ENCODE data around the gene HORMAD2. TPM values are rescaled to one million over a fixed set of nuclear protein-coding genes. Genes with fewer than 3 reads are reported as not detected.

Gene HORMAD2
- total RNA-seq, 1 donor from 2014 or later = not detected

- Mint-ChIP-seq H3K9me3 (peaks cover 9% of the 10 kb centered on the region), H3K27me3 (ENCODE audit: low read depth) (peaks cover 19% of the 10 kb centered on the region), H3K27ac (no peak overlapping the region), H3K4me1 (peaks cover 18% of the 10 kb centered on the region), H3K4me3 (no peak overlapping the region), H3K36me3 (no peaks in the 10 kb centered on the region)
- no peak for TF ChIP-seq CTCF (IDR thresholded peaks at IDR 0.05; ENCODE audit: unreplicated experiment)
- DNase-seq (ENCODE audit: low spot score in 2 of 2, unreplicated experiment in 2 of 2) = no peak
Measured at GRCh38 chr22:30073743-30074142, 6.5 kb upstream of the HORMAD2 start.

GRCh38 chr22:30074147-30074546 is 6.1 kb upstream of the HORMAD2 start:
- H3K27me3 Mint-ChIP-seq (ENCODE audit: low read depth) = peaks cover 19% of the 10 kb centered on the region
- no peak overlapping the region for H3K4me3 Mint-ChIP-seq

GRCh38 chr22:30074994-30075393 is 5.3 kb upstream of the HORMAD2 start:
- H3K9me3 Mint-ChIP-seq = peaks cover 4% of the 10 kb centered on the region
- H3K27ac Mint-ChIP-seq = no peak overlapping the region
- no peak for TF ChIP-seq CTCF (IDR thresholded peaks at IDR 0.05; ENCODE audit: unreplicated experiment)
- H3K4me3 Mint-ChIP-seq = no peak overlapping the region
- no peaks in the 10 kb centered on the region for H3K36me3 Mint-ChIP-seq
- peaks cover 22% of the 10 kb centered on the region for H3K4me1 Mint-ChIP-seq
- H3K27me3 Mint-ChIP-seq (ENCODE audit: low read depth) = peaks cover 19% of the 10 kb centered on the region
- DNase-seq (ENCODE audit: low spot score in 2 of 2, unreplicated experiment in 2 of 2) = no peak

More at GRCh38 chr22:30074147-30074546, 6.1 kb upstream of the HORMAD2 start:
- TF ChIP-seq CTCF (IDR thresholded peaks at IDR 0.05; ENCODE audit: unreplicated experiment) = no peak
- Mint-ChIP-seq H3K4me1 (peaks cover 22% of the 10 kb centered on the region), H3K9me3 (peaks cover 8% of the 10 kb centered on the region), H3K36me3 (no peaks in the 10 kb centered on the region), H3K27ac (no peak overlapping the region)
- no peak for DNase-seq (ENCODE audit: low spot score in 2 of 2, unreplicated experiment in 2 of 2)

GRCh38 chr22:30077279-30077880 is 2.9 kb upstream of the HORMAD2 start:
- Mint-ChIP-seq H3K4me1 (peaks cover 22% of the 10 kb centered on the region), H3K27ac (peak overlapping the region; percentile 69), H3K4me3 (no peak overlapping the region), H3K9me3 (no peaks in the 10 kb centered on the region), H3K36me3 (no peaks in the 10 kb centered on the region), H3K27me3 (ENCODE audit: low read depth) (peaks cover 19% of the 10 kb centered on the region)
- no peak for TF ChIP-seq CTCF (IDR thresholded peaks at IDR 0.05; ENCODE audit: unreplicated experiment)
- DNase-seq (ENCODE audit: low spot score in 2 of 2, unreplicated experiment in 2 of 2) = no peak

- no peaks in the 10 kb centered on the region for H3K36me3 Mint-ChIP-seq
- peak overlapping the region; percentile 41 for H3K4me3 Mint-ChIP-seq
- no peak for TF ChIP-seq CTCF (IDR thresholded peaks at IDR 0.05; ENCODE audit: unreplicated experiment)
- H3K27ac Mint-ChIP-seq = peak overlapping the region; percentile 74
- no peaks in the 10 kb centered on the region for H3K9me3 Mint-ChIP-seq
- peaks cover 22% of the 10 kb centered on the region for H3K4me1 Mint-ChIP-seq
- DNase-seq (ENCODE audit: low spot score in 2 of 2, unreplicated experiment in 2 of 2) = no peak
- H3K27me3 Mint-ChIP-seq (ENCODE audit: low read depth) = peaks cover 16% of the 10 kb centered on the region
Measured at GRCh38 chr22:30078320-30079311, 1.6 kb upstream of the HORMAD2 start.
